Mesenchymal stem cell (in vitro differentiated cells and primary cell): ENCODE results near the gene GYPC.

Experiments
- DNase-seq: peaks from one replicate; pipeline ENCODE4 v3.0.0-alpha.2; 2013
- H2AFZ ChIP-seq: one replicate; pipeline ENCODE4 v1.6.1; 2013; ENCODE audit warnings: low read depth, mild to moderate bottlenecking, control low read depth, inconsistent platforms, low read length, moderate library complexity
- H2AK5ac ChIP-seq: 2 replicates; pipeline ENCODE4 v1.6.1; 2013; ENCODE audit warnings: low read length, moderate library complexity, mild to moderate bottlenecking, inconsistent platforms; ENCODE audit not compliant: severe bottlenecking
- H2BK120ac ChIP-seq: one replicate; pipeline ENCODE4 v1.6.1; 2013; ENCODE audit warnings: low read depth, mild to moderate bottlenecking, inconsistent platforms, low read length, moderate library complexity
- H2BK12ac ChIP-seq, 2 experiments: one replicate each; pipeline ENCODE4 v1.6.1; 2013; ENCODE audit warnings: inconsistent platforms in 2 of 2, low read length in 2 of 2, mild to moderate bottlenecking in 2 of 2, moderate library complexity in 2 of 2, control low read depth in 1 of 2
- H2BK15ac ChIP-seq: one replicate; pipeline ENCODE4 v1.6.1; 2013; ENCODE audit warnings: mild to moderate bottlenecking, low read depth, inconsistent platforms; ENCODE audit not compliant: poor library complexity, severe bottlenecking
- H2BK5ac ChIP-seq: 2 replicates; pipeline ENCODE4 v1.6.1; 2013; ENCODE audit warnings: low read depth, mild to moderate bottlenecking, low read length, control low read depth, inconsistent platforms; ENCODE audit not compliant: poor library complexity, severe bottlenecking
- H3K14ac ChIP-seq, 2 experiments: one replicate each; pipeline ENCODE4 v1.6.1; 2013; ENCODE audit warnings: inconsistent platforms in 2 of 2, low read length in 2 of 2, control low read depth in 1 of 2, mild to moderate bottlenecking in 1 of 2, moderate library complexity in 1 of 2
- H3K18ac ChIP-seq, 2 experiments: one replicate each; pipeline ENCODE4 v1.6.1; 2013; ENCODE audit warnings: inconsistent platforms in 2 of 2, low read length in 2 of 2, control low read depth in 1 of 2, low read depth in 1 of 2, mild to moderate bottlenecking in 1 of 2
- H3K23ac ChIP-seq, 2 experiments: one replicate each; pipeline ENCODE4 v1.6.1; 2013; ENCODE audit warnings: inconsistent platforms in 2 of 2, low read length in 2 of 2, mild to moderate bottlenecking in 2 of 2, moderate library complexity in 2 of 2, control low read depth in 1 of 2
- H3K27ac ChIP-seq: 2 replicates; pipeline ENCODE4 v1.5.1; 2013; ENCODE audit warnings: mild to moderate bottlenecking, moderate library complexity, low read length, control low read depth, inconsistent platforms; ENCODE audit not compliant: poor library complexity, severe bottlenecking
- H3K27me3 ChIP-seq, 2 experiments: 2 replicates each; pipeline versions ENCODE4 v1.6.1 to v1.7.0; 2013; ENCODE audit warnings: low read length in 2 of 2, mild to moderate bottlenecking in 2 of 2, moderate library complexity in 2 of 2, control low read depth in 1 of 2, inconsistent platforms in 1 of 2; ENCODE audit not compliant: control insufficient read depth in 1 of 2, insufficient read depth in 1 of 2
- H3K36me3 ChIP-seq, 2 experiments: 2 replicates each; pipeline versions ENCODE4 v1.6.1 to v1.7.0; 2013; ENCODE audit warnings: low read length in 2 of 2, control low read depth in 1 of 2, inconsistent platforms in 1 of 2, low read depth in 1 of 2, mild to moderate bottlenecking in 1 of 2; ENCODE audit not compliant: insufficient read depth in 2 of 2, control insufficient read depth in 1 of 2
- H3K4ac ChIP-seq, 2 experiments: one replicate each; pipeline ENCODE4 v1.6.1; 2013; ENCODE audit warnings: inconsistent platforms in 2 of 2, low read length in 2 of 2, mild to moderate bottlenecking in 2 of 2, moderate library complexity in 2 of 2, control low read depth in 1 of 2, low read depth in 1 of 2
- H3K4me1 ChIP-seq: 2 replicates; pipeline ENCODE4 v1.6.1; 2013; ENCODE audit warnings: low read depth, low read length, control low read depth; ENCODE audit not compliant: control insufficient read depth, insufficient read depth
- H3K4me2 ChIP-seq: 2 replicates; pipeline ENCODE4 v1.6.1; 2013; ENCODE audit warnings: low read length, mild to moderate bottlenecking, inconsistent platforms; ENCODE audit not compliant: poor library complexity, severe bottlenecking
- H3K4me3 ChIP-seq, 2 experiments: 2 replicates each; pipeline versions ENCODE4 v1.5.1 to v1.7.0; 2013; ENCODE audit warnings: low read length in 2 of 2, mild to moderate bottlenecking in 2 of 2, control low read depth in 1 of 2, low read depth in 1 of 2; ENCODE audit not compliant: insufficient read depth in 1 of 2
- H3K79me1 ChIP-seq: replicated peaks from 2 replicates; pipeline ENCODE4 v1.6.1; 2013; ENCODE audit warnings: mild to moderate bottlenecking, control low read depth, low read length, inconsistent platforms; ENCODE audit not compliant: poor library complexity, severe bottlenecking
- H3K9ac ChIP-seq: 2 replicates; pipeline ENCODE4 v1.7.0; 2013; ENCODE audit warnings: mild to moderate bottlenecking, low read length, moderate library complexity
- H3K9me3 ChIP-seq: 2 replicates; pipeline ENCODE4 v1.7.0; 2013; ENCODE audit warnings: mild to moderate bottlenecking, low read length; ENCODE audit not compliant: control insufficient read depth
- H4K8ac ChIP-seq: one replicate; pipeline ENCODE4 v1.6.1; 2013; ENCODE audit warnings: inconsistent platforms, mild to moderate bottlenecking, low read length, moderate library complexity
- H4K91ac ChIP-seq: one replicate; pipeline ENCODE4 v1.6.1; 2013; ENCODE audit warnings: mild to moderate bottlenecking, low read length, inconsistent platforms
- WGBS: methylation state at CpG from one replicate; pipeline ENCODE4 v1.1.7; 2013; ENCODE audit warnings: mixed read lengths; 5-methylcytosine and 5-hydroxymethylcytosine counted together

GYPC gene

DNA sequence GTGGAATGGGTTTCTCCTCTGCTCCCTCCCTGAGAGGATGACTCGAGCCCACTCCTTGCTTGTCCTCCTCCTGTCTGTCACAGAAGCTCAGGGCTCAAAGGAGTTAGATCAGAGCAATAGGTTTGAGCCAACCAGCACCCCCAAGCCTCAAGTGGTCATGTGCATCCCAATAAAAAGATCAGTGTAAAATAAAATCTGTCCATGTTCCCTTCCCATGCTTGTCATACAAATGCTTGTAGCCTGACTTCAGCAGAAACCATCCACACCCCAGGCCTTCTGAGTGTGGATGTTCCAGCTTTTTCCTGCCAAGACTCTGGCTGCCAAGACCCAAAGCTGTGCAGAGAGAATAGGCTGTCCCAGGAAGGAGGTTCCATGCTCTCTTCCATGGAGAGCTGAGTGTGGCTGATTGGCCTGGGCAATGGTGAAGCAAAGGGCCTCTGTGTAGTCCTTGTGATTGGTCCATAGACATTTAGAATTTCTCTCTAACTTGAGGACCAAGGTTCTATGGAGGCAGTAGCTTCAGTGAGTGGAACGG is 67.4 kb downstream of the GYPC start:
- no peak overlapping the region for H3K4ac ChIP-seq
- WGBS = 81% methylated on average over 2 of the region's 2 CpGs
- no peak overlapping the region for H2AK5ac ChIP-seq
- no peak overlapping the region for H3K14ac ChIP-seq
- no peaks in the 10 kb centered on the region for H3K27me3 ChIP-seq
- DNase-seq = no peak
- H3K9me3 ChIP-seq = peaks cover 31% of the 10 kb centered on the region
- H3K79me1 ChIP-seq = no peaks in the 10 kb centered on the region
- no peak overlapping the region for H2BK15ac ChIP-seq
- H3K4me1 ChIP-seq = peaks cover 2% of the 10 kb centered on the region
- no peak overlapping the region for H3K18ac ChIP-seq
- H3K4me2 ChIP-seq = no peak overlapping the region
- H3K36me3 ChIP-seq = no peaks in the 10 kb centered on the region
- H2BK12ac ChIP-seq = no peak overlapping the region
- H2BK5ac ChIP-seq = no peak overlapping the region
- H2AFZ ChIP-seq = no peak overlapping the region
- H3K9ac ChIP-seq = no peak overlapping the region
- no peak overlapping the region for H3K4me3 ChIP-seq
- no peak overlapping the region for H4K91ac ChIP-seq
- no peak overlapping the region for H4K8ac ChIP-seq
- no peak overlapping the region for H2BK120ac ChIP-seq
- H3K23ac ChIP-seq = no peak overlapping the region
- no peak overlapping the region for H3K27ac ChIP-seq

DNA sequence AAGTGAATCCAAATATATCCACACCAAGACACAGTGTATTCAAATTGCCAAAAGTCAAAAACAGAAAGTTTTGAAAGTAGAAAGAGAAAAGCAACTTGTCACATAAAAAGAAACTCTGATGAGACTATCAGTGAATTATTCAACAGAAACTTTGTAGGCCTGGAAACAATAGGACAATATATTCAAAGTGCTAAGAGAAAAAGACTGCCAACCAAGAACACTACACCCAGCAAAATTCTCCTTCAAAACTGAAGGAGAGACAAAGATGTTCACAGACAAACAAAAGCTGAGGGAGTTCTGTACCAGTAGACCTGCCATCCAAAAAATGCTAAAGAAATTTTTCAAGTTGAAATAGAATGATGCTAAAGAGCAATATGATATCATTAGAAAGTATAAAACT is 69.6 kb downstream of the GYPC start:
- no peak overlapping the region for H3K23ac ChIP-seq
- H2BK5ac ChIP-seq = no peak overlapping the region
- H2BK15ac ChIP-seq = no peak overlapping the region
- H2BK120ac ChIP-seq = no peak overlapping the region
- no peak overlapping the region for H3K4ac ChIP-seq
- no peak overlapping the region for H3K4me2 ChIP-seq
- no peak overlapping the region for H4K91ac ChIP-seq
- H2BK12ac ChIP-seq = no peak overlapping the region
- H3K4me1 ChIP-seq = peaks cover under 1% of the 10 kb centered on the region
- H3K18ac ChIP-seq = no peak overlapping the region
- no peaks in the 10 kb centered on the region for H3K79me1 ChIP-seq
- H4K8ac ChIP-seq = no peak overlapping the region
- H3K27ac ChIP-seq = no peak overlapping the region
- no peak overlapping the region for H2AK5ac ChIP-seq
- no peak for DNase-seq
- no peak overlapping the region for H2AFZ ChIP-seq
- no peak overlapping the region for H3K14ac ChIP-seq
- peaks cover 0 to 6% of the 10 kb centered on the region in 2 experiments for H3K27me3 ChIP-seq
- H3K9me3 ChIP-seq = peaks cover 31% of the 10 kb centered on the region
- no peak overlapping the region for H3K9ac ChIP-seq
- H3K36me3 ChIP-seq = no peaks in the 10 kb centered on the region
- H3K4me3 ChIP-seq = no peak overlapping the region

DNA sequence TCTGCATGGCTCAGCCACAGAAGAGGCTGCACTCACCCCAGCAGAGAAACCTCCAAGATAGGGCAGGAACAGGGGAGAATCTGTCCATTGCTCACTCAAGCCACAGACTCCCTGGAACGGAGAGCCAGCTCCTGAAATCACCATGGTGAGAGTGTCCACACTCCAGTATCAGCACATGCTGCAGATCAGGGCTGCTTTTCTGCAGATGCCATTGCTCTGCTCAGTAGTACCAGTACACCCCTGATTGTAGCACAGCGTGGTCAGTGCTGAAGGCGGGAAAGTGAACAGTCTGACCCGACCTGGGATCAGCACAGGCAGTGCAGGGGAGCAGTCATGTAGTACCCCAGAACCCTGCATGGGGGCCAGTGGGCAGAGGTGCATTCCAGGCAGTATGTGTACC is 73.9 kb downstream of the GYPC start:
- no peaks in the 10 kb centered on the region for H3K4me1 ChIP-seq
- H3K4me3 ChIP-seq = no peak overlapping the region
- H3K79me1 ChIP-seq = no peaks in the 10 kb centered on the region
- no peak overlapping the region for H3K23ac ChIP-seq
- H2AFZ ChIP-seq = no peak overlapping the region
- H2BK15ac ChIP-seq = no peak overlapping the region
- H4K91ac ChIP-seq = no peak overlapping the region
- H3K27me3 ChIP-seq = peaks cover 0 to 6% of the 10 kb centered on the region in 2 experiments
- no peak overlapping the region for H2BK12ac ChIP-seq
- H4K8ac ChIP-seq = no peak overlapping the region
- no peak overlapping the region for H3K9ac ChIP-seq
- H3K9me3 ChIP-seq = peaks cover 26% of the 10 kb centered on the region
- H2BK5ac ChIP-seq = no peak overlapping the region
- no peak overlapping the region for H3K27ac ChIP-seq
- H3K4me2 ChIP-seq = no peak overlapping the region
- no peak for DNase-seq
- WGBS = 81% methylated on average over 4 of the region's 4 CpGs
- H3K36me3 ChIP-seq = no peaks in the 10 kb centered on the region
- no peak overlapping the region for H3K14ac ChIP-seq
- H2AK5ac ChIP-seq = no peak overlapping the region
- H3K4ac ChIP-seq = no peak overlapping the region
- H3K18ac ChIP-seq = no peak overlapping the region
- H2BK120ac ChIP-seq = no peak overlapping the region

DNA sequence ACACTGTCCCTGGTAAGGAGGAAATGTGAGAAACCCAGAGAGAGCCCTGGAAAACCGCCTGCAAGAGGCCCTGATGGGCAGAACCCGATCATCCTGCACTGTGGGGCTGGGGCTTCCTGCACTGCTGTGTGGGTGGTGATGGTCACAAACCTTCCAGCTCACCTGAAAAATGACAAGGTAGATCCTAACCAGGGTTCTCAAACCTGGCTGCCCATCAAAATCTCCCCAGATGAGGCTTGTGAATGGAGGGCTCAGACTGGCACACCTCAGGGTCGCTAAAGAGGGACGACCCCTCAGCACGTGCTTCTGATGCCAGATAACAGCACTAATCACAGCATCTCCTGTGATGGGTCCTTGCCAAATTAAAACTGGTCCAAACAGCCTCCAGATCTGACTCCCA is 74.7 kb downstream of the GYPC start:
- no peak overlapping the region for H3K23ac ChIP-seq
- no peak overlapping the region for H2BK5ac ChIP-seq
- no peak overlapping the region for H3K4me3 ChIP-seq
- H2AK5ac ChIP-seq = no peak overlapping the region
- H2BK120ac ChIP-seq = no peak overlapping the region
- H3K9ac ChIP-seq = no peak overlapping the region
- peaks cover 19% of the 10 kb centered on the region for H3K9me3 ChIP-seq
- H3K4me1 ChIP-seq = no peaks in the 10 kb centered on the region
- H2BK12ac ChIP-seq = no peak overlapping the region
- no peaks in the 10 kb centered on the region for H3K36me3 ChIP-seq
- H3K27me3 ChIP-seq = peaks cover 0 to 6% of the 10 kb centered on the region in 2 experiments
- H3K79me1 ChIP-seq = no peaks in the 10 kb centered on the region
- H3K18ac ChIP-seq = no peak overlapping the region
- H2BK15ac ChIP-seq = no peak overlapping the region
- no peak overlapping the region for H2AFZ ChIP-seq
- no peak overlapping the region for H4K8ac ChIP-seq
- H3K14ac ChIP-seq = no peak overlapping the region
- H3K27ac ChIP-seq = no peak overlapping the region
- no peak for DNase-seq
- no peak overlapping the region for H3K4me2 ChIP-seq
- 75% methylated on average over 4 of the region's 5 CpGs for WGBS
- H3K4ac ChIP-seq = no peak overlapping the region
- no peak overlapping the region for H4K91ac ChIP-seq
